ENCODE measurements around the gene CCDC51.
"Not testable (repeated sequence)": the region's sequence is repeated elsewhere in the genome, so short reads cannot be mapped to it uniquely, and the experiment has no call there.

Gene CCDC51

DNA sequence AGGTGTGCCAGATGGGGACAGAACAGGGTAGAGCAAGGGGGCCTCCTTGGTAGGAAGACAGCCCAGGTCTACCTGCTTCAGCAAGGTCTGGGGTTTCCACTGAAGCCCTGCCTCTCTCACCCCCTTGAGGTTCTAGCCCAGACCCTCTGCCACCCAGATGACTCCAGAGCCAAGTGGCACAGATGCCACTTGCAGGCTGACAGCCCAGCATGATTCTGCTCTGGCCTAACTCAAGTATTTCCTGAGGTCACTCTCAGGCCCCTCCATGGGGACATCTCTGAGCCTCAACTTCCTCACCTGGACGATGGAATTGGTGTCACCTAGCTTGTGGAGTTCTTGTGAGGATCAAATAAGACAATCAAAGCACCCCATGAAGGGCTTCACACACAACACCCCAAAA is 33.9 kb downstream of the CCDC51 start:
- DNase-seq (ENCODE audit: low spot score): no peak

DNA sequence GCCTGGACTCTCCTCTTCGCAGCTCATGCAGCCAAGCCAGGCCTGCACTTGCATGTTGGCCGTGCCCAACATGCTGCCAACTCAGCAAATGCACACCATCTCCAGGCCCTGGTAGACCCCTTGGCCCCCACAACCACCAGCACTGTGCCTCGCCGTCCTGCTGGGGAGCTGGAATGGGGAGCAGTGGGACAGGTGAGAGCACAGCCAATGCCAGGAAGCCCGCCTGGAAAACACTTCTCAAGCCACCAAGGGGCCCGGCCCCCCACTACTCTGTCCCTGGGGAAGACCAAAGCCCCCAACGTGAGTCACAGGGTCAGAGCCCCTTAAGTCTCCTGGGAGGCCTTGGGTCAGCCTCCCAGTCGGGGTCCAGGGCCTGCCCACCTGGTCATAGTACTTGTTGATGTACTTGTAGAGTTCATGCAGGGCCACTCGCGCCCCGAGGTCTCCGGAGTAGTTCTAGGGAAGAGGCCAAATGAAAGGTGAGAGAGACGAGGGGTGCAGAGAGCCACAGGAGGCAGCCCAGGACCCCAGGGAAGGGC is 34.5 kb downstream of the CCDC51 start:
- DNase-seq (ENCODE audit: low spot score): no peak

DNA sequence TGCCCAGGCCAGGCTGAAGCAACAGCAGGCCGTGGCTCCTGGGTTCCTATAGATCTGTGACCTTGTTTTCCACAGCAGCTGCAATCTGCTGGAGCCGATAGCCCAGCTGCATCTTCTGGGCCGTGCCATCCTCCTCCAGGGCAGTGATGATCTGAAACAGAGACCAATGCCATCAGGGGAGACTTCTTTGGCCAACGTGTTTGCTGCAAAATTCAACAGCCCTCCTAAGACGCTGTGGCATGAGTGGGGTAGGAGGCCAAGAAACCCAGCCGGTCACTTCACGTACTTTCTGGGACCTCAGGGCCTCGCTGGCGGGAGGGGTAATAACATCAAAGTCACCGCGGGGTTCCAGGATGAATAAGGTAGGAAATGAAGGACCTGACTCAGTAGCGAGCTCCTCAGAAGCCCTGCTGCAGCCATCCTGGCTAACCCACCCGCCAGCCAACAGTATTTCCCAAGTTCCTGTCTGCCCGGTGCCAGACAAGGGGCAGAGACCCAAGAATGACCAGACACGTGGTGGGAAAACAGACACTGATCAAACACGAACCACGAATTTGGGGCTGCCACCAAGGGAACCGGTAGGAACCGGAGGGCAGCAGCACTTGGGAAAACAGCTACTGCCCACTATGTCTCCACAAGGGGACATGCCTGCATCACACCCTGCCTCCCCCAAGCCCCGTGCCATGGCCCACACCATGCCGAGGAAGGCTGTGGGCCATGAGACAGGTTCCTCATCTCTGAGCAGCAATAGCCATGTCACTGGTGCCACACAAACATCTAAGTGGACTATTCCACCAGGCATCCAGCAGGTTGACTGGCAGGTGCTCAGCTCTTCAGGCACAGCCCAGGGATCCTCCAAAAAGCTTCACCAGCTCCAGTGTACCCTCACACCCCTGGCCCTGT is 35.2 kb downstream of the CCDC51 start:
- no peak for DNase-seq (ENCODE audit: low spot score)

DNA sequence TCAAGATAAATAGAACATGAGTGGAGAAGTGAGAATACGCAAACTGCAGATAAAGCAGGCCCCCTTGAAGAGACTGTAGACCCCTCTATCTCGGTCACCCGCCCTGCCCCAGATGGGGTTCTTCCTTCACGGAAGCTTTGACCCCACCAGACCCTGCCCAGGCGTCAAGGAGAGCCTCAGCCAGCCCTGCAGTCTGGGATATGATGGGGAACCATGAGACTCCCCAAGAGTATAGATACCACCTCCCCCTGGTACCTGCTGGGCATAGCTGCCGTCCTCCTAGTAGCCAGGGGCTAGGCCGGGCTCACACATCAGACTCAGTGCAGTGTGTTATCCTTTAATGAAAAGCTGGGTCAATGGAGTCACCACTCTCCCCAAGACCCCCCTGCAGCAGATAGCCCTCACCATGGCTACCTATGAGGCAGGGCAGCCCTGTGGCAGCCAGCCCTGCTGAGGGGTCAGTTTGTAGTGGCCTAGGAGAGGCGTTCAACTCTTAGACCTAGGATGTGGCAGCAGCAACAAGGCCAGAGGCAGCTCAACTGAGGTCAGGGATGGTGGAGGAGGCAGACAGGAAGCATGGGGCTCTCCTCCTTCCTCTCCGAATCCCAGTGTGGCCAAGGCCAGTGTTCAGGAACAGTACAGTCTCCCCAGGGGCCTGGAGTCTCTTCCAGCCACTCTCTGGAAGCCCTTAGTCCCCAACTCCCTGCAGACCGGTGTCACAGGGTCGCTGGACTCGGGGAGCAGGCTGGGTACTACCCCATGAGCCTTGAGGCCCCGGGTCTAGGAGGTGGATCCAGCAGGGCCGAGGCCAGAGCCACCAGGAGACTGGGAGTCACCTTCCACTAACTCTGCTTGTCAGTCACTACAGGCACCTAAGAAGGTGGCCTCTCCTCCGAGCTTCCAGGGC is 36.1 kb downstream of the CCDC51 start:
- no peak for DNase-seq (ENCODE audit: low spot score)

DNA sequence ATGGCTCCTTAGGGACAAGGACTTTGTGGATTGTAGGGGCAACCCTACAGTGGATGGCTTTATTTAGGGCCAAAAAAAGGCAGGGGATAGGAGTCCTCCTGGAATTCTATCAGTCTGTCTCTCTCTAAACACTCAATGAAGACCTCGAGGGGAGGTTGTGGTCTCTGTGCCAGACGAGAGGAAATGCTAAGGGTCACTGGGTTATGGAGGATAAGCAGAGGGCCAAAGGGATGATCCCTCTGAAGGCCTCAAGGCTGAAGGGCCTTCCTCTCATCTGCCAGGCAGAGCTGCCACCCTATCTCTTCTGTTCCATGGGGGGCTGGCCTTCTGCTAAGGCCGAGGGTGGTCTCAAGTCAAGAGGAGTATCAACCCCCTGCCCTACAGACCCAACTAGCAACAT is 37.0 kb downstream of the CCDC51 start:
- no peak for DNase-seq (ENCODE audit: low spot score)

DNA sequence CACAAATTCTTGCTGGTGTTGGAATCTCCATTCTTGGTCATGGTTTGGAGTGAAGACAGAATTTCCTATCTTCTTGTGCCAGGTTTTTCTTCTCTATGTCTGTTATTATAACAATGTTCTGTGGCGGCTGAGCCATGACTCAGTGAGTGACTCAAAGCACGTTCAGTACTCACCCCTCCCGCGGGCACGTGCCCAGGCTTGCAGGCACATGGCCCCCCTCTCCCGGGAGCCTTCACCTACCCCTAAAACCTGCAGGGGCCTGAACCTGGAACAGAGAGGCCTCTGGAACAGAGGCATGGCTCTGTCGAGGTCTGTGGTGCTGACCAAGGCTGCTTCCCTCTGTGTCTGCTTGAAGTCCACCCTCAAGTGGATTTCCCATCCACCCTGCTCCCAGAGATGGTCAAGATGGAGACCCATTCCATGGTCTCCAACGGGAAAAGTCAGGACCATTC is 37.6 kb downstream of the CCDC51 start:
- DNase-seq (ENCODE audit: low spot score): peak; percentile 55

DNA sequence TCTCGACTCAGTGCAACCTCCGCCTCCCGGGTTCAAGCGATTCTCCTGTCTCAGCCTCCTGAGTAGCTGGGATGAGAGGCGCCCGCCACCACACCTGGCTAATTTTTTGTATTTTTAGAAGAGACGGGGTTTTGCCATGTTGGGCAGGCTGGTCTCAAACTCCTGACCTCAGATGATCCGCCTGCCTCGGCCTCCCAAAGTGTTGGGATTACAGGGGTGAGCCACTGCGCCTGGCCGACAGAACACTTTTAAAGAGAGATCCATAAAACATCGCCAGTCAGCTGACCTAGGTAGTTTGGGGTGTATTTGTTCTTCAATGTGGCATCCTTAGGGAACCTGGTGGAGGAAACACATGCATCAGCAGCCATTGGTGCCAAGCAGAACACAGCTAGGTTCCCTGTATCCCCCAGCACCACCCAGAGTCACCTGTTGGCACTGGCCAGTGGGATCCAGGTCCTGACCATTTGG is 38.5 kb downstream of the CCDC51 start:
- not testable (repeated sequence) for DNase-seq (ENCODE audit: low spot score)

DNA sequence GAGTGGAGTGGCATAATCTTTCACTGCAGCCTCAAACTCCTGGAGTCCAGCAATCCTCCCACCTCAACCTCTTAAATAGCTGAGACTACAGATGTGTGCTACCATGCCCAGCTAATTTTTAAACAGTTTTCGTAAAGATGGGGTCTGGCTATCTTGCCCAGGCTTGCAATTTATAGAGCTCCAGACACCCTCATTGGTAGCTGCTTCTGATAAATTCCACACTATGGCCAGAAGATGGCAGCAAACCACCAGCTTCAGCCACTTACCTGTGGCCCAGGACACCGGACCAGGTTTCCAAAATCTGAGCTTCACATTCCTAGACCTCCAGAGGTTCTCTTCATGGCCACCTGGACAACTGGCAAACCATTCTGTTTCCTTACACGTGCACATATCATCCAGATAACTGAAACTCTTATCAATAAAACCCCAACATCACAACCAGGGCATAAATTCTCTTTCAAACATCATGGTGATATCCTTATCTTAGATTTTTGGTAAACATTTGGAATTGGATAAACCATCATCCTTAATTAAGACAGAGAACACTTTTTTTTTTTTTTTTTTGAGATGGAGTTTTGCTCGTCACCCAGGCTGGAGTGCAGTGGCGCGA is 39.0 kb downstream of the CCDC51 start:
- peak; percentile 66 for DNase-seq (ENCODE audit: low spot score)

DNA sequence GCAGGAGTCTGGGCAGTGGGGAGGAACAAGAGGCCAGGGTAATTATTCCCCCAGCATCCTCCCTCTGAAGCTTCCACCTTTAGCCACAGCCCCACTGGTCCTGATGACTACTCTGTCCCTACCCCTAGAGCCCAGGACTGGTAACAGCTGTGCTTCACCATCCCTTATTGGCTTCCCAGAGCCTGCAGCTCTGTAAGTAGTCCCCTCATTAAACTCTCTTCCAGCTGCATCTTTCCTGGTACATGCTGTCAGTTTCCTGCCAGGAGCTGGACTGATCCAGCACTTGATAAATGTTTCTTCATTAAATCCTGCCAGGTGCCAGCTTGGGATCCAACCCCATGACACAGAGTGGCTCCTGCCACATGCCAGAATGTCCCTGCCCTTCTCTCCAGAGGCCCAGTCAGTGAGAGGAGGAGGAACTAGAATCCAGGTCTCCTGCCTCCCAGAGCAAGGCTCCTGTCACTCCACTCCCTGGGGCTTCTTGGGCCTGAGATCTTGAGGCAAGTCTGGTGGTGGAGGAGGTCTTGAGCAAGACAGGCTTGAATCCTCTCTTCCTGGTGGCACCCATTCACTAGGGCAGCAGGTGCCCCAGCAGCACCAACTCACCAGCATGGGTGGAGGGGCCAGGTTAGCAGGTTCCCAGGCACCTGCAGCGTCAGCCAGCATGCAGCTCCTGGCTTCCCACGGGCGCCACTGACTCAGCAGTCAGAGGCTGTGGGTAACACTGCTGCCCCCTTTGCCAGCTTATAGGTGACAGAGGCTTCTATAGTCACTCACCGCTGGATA is 40.3 kb downstream of the CCDC51 start:
- DNase-seq (ENCODE audit: low spot score): no peak

DNA sequence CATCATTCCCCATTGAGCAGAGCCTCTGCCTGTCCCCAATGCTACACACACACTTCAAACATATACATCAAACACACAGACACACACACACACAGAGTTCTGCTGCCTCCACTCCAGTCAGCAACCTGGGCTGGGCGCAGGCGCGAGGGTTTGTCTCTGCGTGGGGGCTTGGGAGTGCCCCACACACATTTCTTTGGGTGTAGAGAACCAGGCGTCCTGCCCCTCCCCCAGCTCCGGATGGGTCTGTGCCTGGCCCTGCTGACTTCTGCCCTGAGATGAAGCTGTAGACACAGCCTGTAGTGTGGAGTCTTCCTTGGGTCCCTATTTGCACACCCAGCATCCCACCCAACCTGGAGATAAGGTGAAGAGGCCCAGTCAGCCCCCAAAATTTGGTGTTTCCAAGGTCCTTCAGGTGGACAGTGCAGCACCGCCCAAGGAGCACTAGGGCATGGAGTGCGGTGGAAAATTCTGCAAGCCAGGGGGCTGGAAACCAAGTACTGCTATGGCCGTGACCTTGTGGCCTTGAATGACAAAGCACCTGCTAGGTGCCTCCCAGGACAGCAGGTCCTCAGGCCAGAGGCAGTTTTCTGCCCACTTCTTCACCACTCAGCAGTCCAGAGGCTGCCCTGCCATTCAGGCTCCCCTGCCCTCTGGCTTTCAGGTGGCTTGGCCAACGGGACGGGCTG is 41.1 kb downstream of the CCDC51 start:
- no peak for DNase-seq (ENCODE audit: low spot score)

DNA sequence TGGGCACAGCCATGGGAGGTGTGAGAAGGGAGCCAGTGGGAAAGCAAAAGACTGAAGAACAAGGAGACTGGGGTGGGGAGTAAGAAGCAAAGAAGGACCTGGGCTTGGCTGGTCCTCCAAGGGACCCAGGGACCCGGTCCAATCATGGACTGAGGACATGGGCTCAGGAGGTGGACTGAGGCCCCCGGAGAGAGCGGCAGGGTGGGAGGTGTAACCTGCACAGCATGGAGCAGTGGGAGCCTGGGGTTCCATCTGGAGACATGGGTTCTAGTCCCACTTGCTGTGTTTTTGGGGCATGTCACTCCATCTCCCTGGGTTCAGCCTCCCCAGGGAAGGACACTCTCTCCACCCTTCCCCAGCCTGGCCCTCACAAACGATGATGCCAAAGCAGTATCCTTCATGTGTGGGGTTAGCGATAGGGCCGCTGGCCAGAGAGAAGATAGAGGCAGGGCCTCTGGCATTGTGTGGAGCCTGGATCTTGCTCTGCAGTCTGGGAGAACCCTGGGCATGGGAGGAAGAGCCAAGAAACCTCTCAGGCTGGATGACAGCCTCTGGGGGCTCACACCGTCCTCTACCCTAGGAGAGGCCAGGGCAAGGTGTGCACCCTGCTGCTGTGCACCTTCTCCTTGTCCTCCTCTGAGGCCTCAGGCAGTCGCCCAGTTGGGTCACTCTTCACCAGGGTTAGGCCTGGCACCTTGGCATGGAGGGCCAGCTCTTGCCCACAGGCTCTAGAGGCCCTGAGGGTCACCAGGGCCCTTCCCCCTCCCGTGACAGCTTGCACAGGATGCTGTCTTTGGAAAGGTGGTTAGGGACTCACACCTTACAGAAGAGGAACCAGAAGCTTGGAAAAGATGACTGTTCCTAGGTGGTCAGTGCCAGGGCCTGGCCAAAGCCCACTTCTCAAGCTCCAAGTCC is 41.9 kb downstream of the CCDC51 start:
- no peak for DNase-seq (ENCODE audit: low spot score)

DNA sequence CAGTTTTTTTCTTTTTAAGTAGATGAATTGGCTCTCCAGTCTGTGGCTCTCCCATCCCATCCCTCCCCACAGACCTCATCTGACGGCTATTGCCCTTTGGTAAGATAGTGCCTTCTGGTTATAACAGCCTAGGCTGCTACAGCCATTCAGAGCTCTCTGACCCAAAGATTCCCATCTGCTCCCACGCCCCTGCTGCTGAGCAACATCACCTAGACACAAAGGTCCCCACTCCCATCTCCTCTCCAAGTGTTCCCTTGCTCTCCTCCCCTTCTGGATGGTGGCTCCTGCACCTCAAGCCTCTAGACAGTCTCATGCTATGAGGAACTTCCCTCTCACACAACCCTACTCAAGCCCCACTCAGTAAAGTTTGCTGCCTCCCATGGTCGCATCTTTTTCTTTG is 44.2 kb downstream of the CCDC51 start:
- no peak for DNase-seq (ENCODE audit: low spot score)

DNA sequence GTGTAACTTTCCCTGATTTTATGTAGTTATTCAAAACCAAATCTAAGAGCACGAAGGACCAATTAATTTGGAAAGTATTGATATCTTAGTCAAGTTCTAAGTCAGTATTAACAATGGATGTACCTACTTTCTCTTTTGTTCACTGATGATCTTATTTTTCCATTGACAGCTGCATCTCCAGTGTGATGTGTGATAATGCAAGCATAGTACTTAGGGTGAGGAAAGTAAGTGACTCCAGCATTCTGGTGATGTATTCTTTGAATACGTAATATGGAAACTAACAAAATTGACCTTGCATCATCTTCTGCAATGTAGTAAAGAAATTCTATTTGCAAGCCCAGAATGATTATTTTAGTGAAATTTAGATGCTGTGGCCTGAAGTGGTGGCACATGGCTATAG is 45.5 kb downstream of the CCDC51 start:
- no peak for DNase-seq (ENCODE audit: low spot score)

DNA sequence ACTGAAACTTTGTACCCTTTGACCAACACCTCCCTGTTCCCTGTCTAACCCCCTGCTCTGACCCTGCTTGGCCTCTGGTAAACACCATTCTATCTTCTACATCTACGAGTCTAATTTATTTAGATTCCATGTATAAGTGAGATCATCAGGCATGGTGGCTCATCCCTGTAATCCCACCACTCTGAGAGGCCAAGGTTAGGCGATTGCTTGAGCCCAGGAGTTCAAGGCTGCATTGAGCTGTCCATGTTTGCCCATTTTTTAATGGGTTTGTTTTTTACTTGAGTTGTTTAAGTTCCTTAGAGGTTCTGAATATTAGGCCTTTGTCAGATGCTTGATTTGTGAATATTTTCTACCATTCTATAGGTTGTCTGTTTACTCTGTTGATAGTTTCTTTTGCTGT is 51.0 kb downstream of the CCDC51 start:
- DNase-seq (ENCODE audit: low spot score): no peak

DNA sequence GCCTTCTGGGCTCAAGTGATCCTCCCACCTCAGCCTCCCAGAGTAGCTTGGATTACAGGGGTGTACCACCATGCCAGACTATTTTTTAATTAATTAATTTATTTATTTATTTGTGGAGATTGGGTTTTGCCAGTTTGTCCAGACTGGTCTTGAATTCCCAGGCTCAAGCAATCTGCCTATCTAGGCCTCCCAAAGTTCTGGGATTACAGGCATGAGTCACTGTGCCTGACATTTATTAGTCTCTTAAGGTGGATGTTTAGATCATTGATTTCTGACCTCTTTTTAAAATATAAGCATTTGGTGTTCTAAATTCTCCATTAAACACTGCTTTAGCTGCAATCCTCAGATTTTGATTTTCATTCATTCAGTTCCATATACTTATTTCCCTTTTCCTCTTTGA is 52.3 kb downstream of the CCDC51 start:
- DNase-seq (ENCODE audit: low spot score): no peak

Data from LoVo (cell line).